Adipocyte (in vitro differentiated cells): ENCODE data around the gene IL17RB.
A peak's percentile ranks its signal among the peaks of the same experiment; 100 is the strongest.

Experiments
- DNase-seq: peaks from one replicate; pipeline ENCODE4 v3.0.0-alpha.2; 2015; ENCODE audit warnings: low read depth
- H3K27me3 ChIP-seq: replicated peaks from 2 replicates; pipeline ENCODE4 v1.7.0; 2013; ENCODE audit warnings: mild to moderate bottlenecking, low read length, moderate library complexity; ENCODE audit not compliant: control insufficient read depth, insufficient read depth
- H3K36me3 ChIP-seq: 2 replicates; pipeline ENCODE4 v1.7.0; 2013; ENCODE audit warnings: low read length, mild to moderate bottlenecking, moderate library complexity; ENCODE audit not compliant: control insufficient read depth, insufficient read depth, severe bottlenecking
- H3K4me1 ChIP-seq: 2 replicates; pipeline ENCODE4 v1.7.0; 2013; ENCODE audit warnings: mild to moderate bottlenecking, low read length, moderate library complexity; ENCODE audit not compliant: control insufficient read depth, insufficient read depth
- H3K4me3 ChIP-seq: 2 replicates; pipeline ENCODE4 v1.7.0; 2013; ENCODE audit warnings: mild to moderate bottlenecking, low read length, moderate library complexity
- H3K9ac ChIP-seq: 2 replicates; pipeline ENCODE4 v1.7.0; 2013; ENCODE audit warnings: mild to moderate bottlenecking, low read length, moderate library complexity
- H3K9me3 ChIP-seq: 2 replicates; pipeline ENCODE4 v1.7.0; 2013; ENCODE audit warnings: mild to moderate bottlenecking, low read length, moderate library complexity; ENCODE audit not compliant: control insufficient read depth

The IL17RB gene

GRCh38 chr3:53836084-53836872 lies 10.1 kb upstream of the IL17RB start:
- H3K4me3 ChIP-seq, result no peak overlapping the region
- H3K27me3 ChIP-seq, result no peaks in the 10 kb centered on the region
- no peaks in the 10 kb centered on the region for H3K36me3 ChIP-seq
- no peaks in the 10 kb centered on the region for H3K4me1 ChIP-seq
- H3K9ac ChIP-seq, result no peak overlapping the region
- DNase-seq, result no peak
- no peaks in the 10 kb centered on the region for H3K9me3 ChIP-seq

- Histone ChIP-seq H3K36me3 (no peaks in the 10 kb centered on the region), H3K4me3 (no peak overlapping the region), H3K9me3 (no peaks in the 10 kb centered on the region), H3K27me3 (no peaks in the 10 kb centered on the region), H3K4me1 (no peaks in the 10 kb centered on the region), H3K9ac (no peak overlapping the region)
- no peak for DNase-seq
Measured at GRCh38 chr3:53837331-53837730, 9.0 kb upstream of the IL17RB start.

- no peak overlapping the region for H3K9ac ChIP-seq
- no peak for DNase-seq
Measured at GRCh38 chr3:53841296-53841695, 5.1 kb upstream of the IL17RB start.

GRCh38 chr3:53842436-53843194 lies 3.8 kb upstream of the IL17RB start:
- Histone ChIP-seq H3K9ac (no peak overlapping the region), H3K9me3 (no peaks in the 10 kb centered on the region), H3K36me3 (no peaks in the 10 kb centered on the region), H3K4me3 (no peak overlapping the region), H3K4me1 (peaks cover 5% of the 10 kb centered on the region), H3K27me3 (peaks cover 8% of the 10 kb centered on the region)
- no peak for DNase-seq

More at GRCh38 chr3:53841296-53841695, 5.1 kb upstream of the IL17RB start:
- Histone ChIP-seq H3K36me3 (no peaks in the 10 kb centered on the region), H3K4me1 (peaks cover 5% of the 10 kb centered on the region), H3K4me3 (no peak overlapping the region), H3K9me3 (no peaks in the 10 kb centered on the region), H3K27me3 (no peaks in the 10 kb centered on the region)

GRCh38 chr3:53843195-53844177 lies 2.9 kb upstream of the IL17RB start:
- Histone ChIP-seq H3K4me1 (peaks cover 5% of the 10 kb centered on the region), H3K27me3 (peaks cover 8% of the 10 kb centered on the region), H3K9me3 (no peaks in the 10 kb centered on the region), H3K4me3 (no peak overlapping the region), H3K36me3 (no peaks in the 10 kb centered on the region), H3K9ac (no peak overlapping the region)
- DNase-seq, result no peak

GRCh38 chr3:53844262-53845102 lies 1.9 kb upstream of the IL17RB start:
- Histone ChIP-seq H3K36me3 (no peaks in the 10 kb centered on the region), H3K4me3 (no peak overlapping the region), H3K9ac (no peak overlapping the region), H3K27me3 (peaks cover 8% of the 10 kb centered on the region), H3K4me1 (peaks cover 5% of the 10 kb centered on the region), H3K9me3 (no peaks in the 10 kb centered on the region)
- DNase-seq, result no peak

- H3K4me3 ChIP-seq, result peak overlapping the region; percentile 82
- peak overlapping the region; percentile 69 for H3K9ac ChIP-seq
- H3K27me3 ChIP-seq, result peaks cover 8% of the 10 kb centered on the region
- no peaks in the 10 kb centered on the region for H3K36me3 ChIP-seq
- peak; percentile 82 for DNase-seq
- H3K9me3 ChIP-seq, result no peaks in the 10 kb centered on the region
- peaks cover 5% of the 10 kb centered on the region for H3K4me1 ChIP-seq
Measured at GRCh38 chr3:53845103-53845880, 1.1 kb upstream of the IL17RB start.

GRCh38 chr3:53845881-53846133 lies 561 bp upstream of the IL17RB start:
- Histone ChIP-seq H3K27me3 (peaks cover 8% of the 10 kb centered on the region), H3K9ac (peak overlapping the region; percentile 69), H3K4me1 (peaks cover 5% of the 10 kb centered on the region), H3K9me3 (no peaks in the 10 kb centered on the region), H3K36me3 (no peaks in the 10 kb centered on the region), H3K4me3 (peak overlapping the region; percentile 82)
- no peak for DNase-seq

- no peak for DNase-seq
- Histone ChIP-seq H3K4me3 (peak overlapping the region; percentile 82), H3K9ac (no peak overlapping the region), H3K36me3 (no peaks in the 10 kb centered on the region), H3K9me3 (no peaks in the 10 kb centered on the region), H3K4me1 (peaks cover 5% of the 10 kb centered on the region), H3K27me3 (peaks cover 8% of the 10 kb centered on the region)
Measured at GRCh38 chr3:53846851-53847155, 435 bp downstream of the IL17RB start.

- H3K4me3 ChIP-seq, result no peak overlapping the region
- peaks cover 8% of the 10 kb centered on the region for H3K27me3 ChIP-seq
- no peak overlapping the region for H3K9ac ChIP-seq
- H3K36me3 ChIP-seq, result no peaks in the 10 kb centered on the region
- no peak for DNase-seq
- no peaks in the 10 kb centered on the region for H3K4me1 ChIP-seq
- no peaks in the 10 kb centered on the region for H3K9me3 ChIP-seq
Measured at GRCh38 chr3:53849916-53850315, 3.5 kb downstream of the IL17RB start.
